HCT116 (cell line): ENCODE measurements around the gene ERBIN. TPM values are rescaled to one million over a fixed set of nuclear protein-coding genes. Genes with fewer than 3 reads are reported as not detected.

Experiments
- ATAC-seq: fragments of 200-7000 bp; cut with Tn5 transposase; 2 replicates; pipeline ENCODE4 v1.9.1; 2020; ENCODE audit warnings: mild to moderate bottlenecking, moderate library complexity
- BruUV-seq: library from RNA; stranded (reverse); fragments of 400-500 nt; replicated peaks from 2 replicates; lab custom pipeline; 2021; lab: Mats Ljungman, UMichigan
- CTCF ChIA-PET: fragments of 300-600 bp; sonication (Branson Sonifier 250); formaldehyde crosslinking; loops from one replicate; lab custom pipeline; 2021; ENCODE audit warnings: antibody characterized with exemption; lab: Charles Lee
- POLR2A ChIA-PET: fragments of 300-600, 350-600 bp; sonication (Branson Sonifier 250); formaldehyde crosslinking; loops from one replicate; lab custom pipeline; 2021; ENCODE audit warnings: antibody characterized with exemption; lab: Charles Lee
- RAD21 ChIA-PET, 2 experiments: fragments of 300-600 bp; sonication (Branson Sonifier 250); formaldehyde crosslinking; loops; one replicate each; lab custom pipeline; 2023; ENCODE audit warnings: low total read pairs in 2 of 2; ENCODE audit not compliant: uncharacterized antibody in 2 of 2, unreplicated experiment in 2 of 2, low non-redundant PET in 1 of 2; lab: Charles Lee
- DNase-seq: peaks from one replicate; pipeline ENCODE4 v3.0.0-alpha.2; 2010; ENCODE audit warnings: low read depth, low spot score
- H2AFZ ChIP-seq: fragments of 200-600 bp; shearing (Covaris generic), sonication (generic); 2 replicates; pipeline ENCODE4 v1.6.1; 2017; ENCODE audit warnings: low read depth, mixed run types, mixed read lengths, antibody characterized with exemption, low read length; ENCODE audit not compliant: poor library complexity, severe bottlenecking
- H3K27ac ChIP-seq: 2 replicates; pipeline ENCODE4 v1.5.1; 2012; ENCODE audit warnings: low read depth, low read length
- H3K27me3 ChIP-seq: fragments of 200-600 bp; sonication (generic); 2 replicates; pipeline ENCODE4 v1.6.1; 2016; ENCODE audit warnings: mixed run types, low read length, mixed read lengths; ENCODE audit not compliant: insufficient read depth
- H3K36me3 ChIP-seq, 2 experiments: fragments of 200-500 bp in 1 of 2; fragments of 200-600 bp in 1 of 2; sonication (Bioruptor generic) in 1 of 2; sonication (generic) in 1 of 2; 2 replicates each; pipeline versions ENCODE4 v1.5.1 to v1.6.1; 2014 to 2016; ENCODE audit warnings: low read length in 2 of 2, inconsistent platforms in 1 of 2, mixed read lengths in 1 of 2, mixed run types in 1 of 2; ENCODE audit not compliant: insufficient read depth in 2 of 2, control insufficient read depth in 1 of 2
- H3K4me1 ChIP-seq, 2 experiments: fragments of 200-600 bp in 1 of 2; sonication (generic) in 1 of 2; 2 replicates each; pipeline versions ENCODE4 v1.5.1 to v1.6.1; 2012 to 2017; ENCODE audit warnings: low read length in 2 of 2, inconsistent platforms in 1 of 2, mild to moderate bottlenecking in 1 of 2, mixed read lengths in 1 of 2, mixed run types in 1 of 2, moderate library complexity in 1 of 2; ENCODE audit not compliant: insufficient read depth in 2 of 2, control insufficient read depth in 1 of 2
- H3K4me2 ChIP-seq: fragments of 200-600 bp; sonication (generic); 2 replicates; pipeline ENCODE4 v1.6.1; 2017; ENCODE audit warnings: mixed run types, low read length, mixed read lengths
- H3K4me3 ChIP-seq, 2 experiments: fragments of 200-600 bp in 1 of 2; sonication (generic) in 1 of 2; replicated peaks in 1 of 2; 2 replicates each; pipeline ENCODE4 v1.5.1; 2011 to 2016; ENCODE audit warnings: low read length in 2 of 2, control low read depth in 1 of 2, low read depth in 1 of 2, mild to moderate bottlenecking in 1 of 2, mixed read lengths in 1 of 2, mixed run types in 1 of 2
- H3K79me2 ChIP-seq: fragments of 200-600 bp; sonication (generic); 2 replicates; pipeline ENCODE4 v1.6.1; 2017; ENCODE audit warnings: mild to moderate bottlenecking, mixed run types, low read length, moderate library complexity, mixed read lengths; ENCODE audit not compliant: insufficient read depth
- H3K9ac ChIP-seq: fragments of 200-600 bp; sonication (generic); 2 replicates; pipeline ENCODE4 v1.6.1; 2016; ENCODE audit warnings: low read length, mixed read lengths
- H3K9me2 ChIP-seq: fragments of 200-600 bp; sonication (generic), shearing (Covaris generic); 2 replicates; pipeline ENCODE4 v1.6.1; 2017; ENCODE audit warnings: mixed run types, mild to moderate bottlenecking, moderate library complexity; ENCODE audit not compliant: insufficient read depth
- H3K9me3 ChIP-seq, 2 experiments: fragments of 200-500 bp in 1 of 2; fragments of 200-600 bp in 1 of 2; sonication (Bioruptor generic) in 1 of 2; sonication (generic) in 1 of 2; 2 replicates each; pipeline ENCODE4 v1.6.1; 2014 to 2017; ENCODE audit warnings: low read length in 2 of 2, mixed read lengths in 2 of 2, inconsistent platforms in 1 of 2, low read depth in 1 of 2, mild to moderate bottlenecking in 1 of 2, mixed run types in 1 of 2, moderate library complexity in 1 of 2; ENCODE audit not compliant: control insufficient read depth in 1 of 2, insufficient read depth in 1 of 2
- H4K20me1 ChIP-seq: fragments of 200-600 bp; sonication (generic), shearing (Covaris generic); 2 replicates; pipeline ENCODE4 v1.6.1; 2017; ENCODE audit warnings: mixed run types, mild to moderate bottlenecking, moderate library complexity; ENCODE audit not compliant: insufficient read depth
- ATF3 ChIP-seq: IDR thresholded peaks from 2 replicates; pipeline ENCODE4 v1.6.1; 2012
- CBX3 ChIP-seq: IDR thresholded peaks from 2 replicates; pipeline ENCODE4 v1.6.1; 2012; ENCODE audit warnings: low read depth
- CEBPB ChIP-seq: IDR thresholded peaks from 2 replicates; pipeline ENCODE4 v1.6.1; 2012; ENCODE audit warnings: low read depth
- CTCF ChIP-seq, 3 experiments: fragments of 200-600 bp in 1 of 3; sonication (generic) in 1 of 3; IDR thresholded peaks in 2 of 3; conservative IDR thresholded peaks in 1 of 3; 2 replicates each; pipeline ENCODE4 v1.5.1; 2012 to 2017; ENCODE audit warnings: low read depth in 2 of 3, low read length in 2 of 3, antibody characterized with exemption in 1 of 3, borderline replicate concordance in 1 of 3, control low read depth in 1 of 3, mild to moderate bottlenecking in 1 of 3, mixed read lengths in 1 of 3, mixed run types in 1 of 3, moderate library complexity in 1 of 3; ENCODE audit not compliant: insufficient read depth in 1 of 3
- ELF1 ChIP-seq: IDR thresholded peaks from 2 replicates; pipeline ENCODE4 v1.6.1; 2012; ENCODE audit warnings: low read depth, borderline replicate concordance
- EZH2 ChIP-seq: fragments of 200-600 bp; sonication (generic); IDR thresholded peaks from 2 replicates; pipeline ENCODE4 v1.6.1; 2017; ENCODE audit warnings: antibody characterized with exemption, mixed run types
- FOSL1 ChIP-seq: IDR thresholded peaks from 2 replicates; pipeline ENCODE4 v1.6.1; 2012; ENCODE audit warnings: low read depth
- MAX ChIP-seq: IDR thresholded peaks from 2 replicates; pipeline ENCODE4 v1.6.1; 2012
- POLR2A ChIP-seq: IDR thresholded peaks from 2 replicates; pipeline ENCODE4 v1.7.0; 2011; ENCODE audit warnings: borderline replicate concordance; ENCODE audit not compliant: insufficient read depth, insufficient read length; ENCODE audit errors: extremely low read depth
- POLR2AphosphoS5 ChIP-seq: IDR thresholded peaks from 2 replicates; pipeline ENCODE4 v1.6.1; 2011; ENCODE audit warnings: mild to moderate bottlenecking, low read depth, low read length, moderate library complexity
- RAD21 ChIP-seq: IDR thresholded peaks from 2 replicates; pipeline ENCODE4 v1.6.1; 2012; ENCODE audit warnings: low read depth, mild to moderate bottlenecking
- SIN3A ChIP-seq: IDR thresholded peaks from 2 replicates; pipeline ENCODE4 v1.6.1; 2012; ENCODE audit warnings: low read depth
- SP1 ChIP-seq: IDR thresholded peaks from 2 replicates; pipeline ENCODE4 v1.6.1; 2012; ENCODE audit warnings: low read depth
- SRF ChIP-seq: IDR thresholded peaks from 2 replicates; pipeline ENCODE4 v1.6.1; 2012; ENCODE audit warnings: low read depth
- TCF7L2 ChIP-seq: IDR thresholded peaks from 2 replicates; pipeline ENCODE4 v1.7.0; 2011; ENCODE audit warnings: borderline replicate concordance, inconsistent platforms; ENCODE audit not compliant: insufficient read depth, insufficient read length; ENCODE audit errors: extremely low read depth
- YY1 ChIP-seq: IDR thresholded peaks from 2 replicates; pipeline ENCODE4 v1.6.1; 2011; ENCODE audit warnings: low read length, low read depth, moderate library complexity, mild to moderate bottlenecking; ENCODE audit not compliant: insufficient replicate concordance; ENCODE audit errors: extremely low read depth
- ZFX ChIP-seq: fragments of 450-650 bp; IDR thresholded peaks from 2 replicates; pipeline ENCODE4 v1.6.1; 2017
- intact Hi-C: fragments of 100-400 bp; cut with micrococcal nuclease; formaldehyde crosslinking; loops from 2 replicates; pipeline ENCODE4 v1.10.0; 2022
- total RNA-seq: library from RNA; stranded (reverse); gene quantifications from one replicate; pipeline ENCODE4 v1.2.1, GENCODE V29; 2021; ENCODE audit not compliant: unreplicated experiment
- TF ChIP-seq, protein P1 (sequence below): IDR thresholded peaks from 2 replicates; pipeline ENCODE4 v1.6.1; 2011; ENCODE audit warnings: mild to moderate bottlenecking, low read length, moderate library complexity; ENCODE audit not compliant: insufficient replicate concordance; ENCODE audit errors: extremely low read depth
- TF ChIP-seq, protein P2 (sequence below): IDR thresholded peaks from 2 replicates; pipeline ENCODE4 v1.6.1; 2012; ENCODE audit warnings: low read depth

The ERBIN gene
- total RNA-seq, 1 experiment from 2014 or later, result 57.4 TPM

DNA sequence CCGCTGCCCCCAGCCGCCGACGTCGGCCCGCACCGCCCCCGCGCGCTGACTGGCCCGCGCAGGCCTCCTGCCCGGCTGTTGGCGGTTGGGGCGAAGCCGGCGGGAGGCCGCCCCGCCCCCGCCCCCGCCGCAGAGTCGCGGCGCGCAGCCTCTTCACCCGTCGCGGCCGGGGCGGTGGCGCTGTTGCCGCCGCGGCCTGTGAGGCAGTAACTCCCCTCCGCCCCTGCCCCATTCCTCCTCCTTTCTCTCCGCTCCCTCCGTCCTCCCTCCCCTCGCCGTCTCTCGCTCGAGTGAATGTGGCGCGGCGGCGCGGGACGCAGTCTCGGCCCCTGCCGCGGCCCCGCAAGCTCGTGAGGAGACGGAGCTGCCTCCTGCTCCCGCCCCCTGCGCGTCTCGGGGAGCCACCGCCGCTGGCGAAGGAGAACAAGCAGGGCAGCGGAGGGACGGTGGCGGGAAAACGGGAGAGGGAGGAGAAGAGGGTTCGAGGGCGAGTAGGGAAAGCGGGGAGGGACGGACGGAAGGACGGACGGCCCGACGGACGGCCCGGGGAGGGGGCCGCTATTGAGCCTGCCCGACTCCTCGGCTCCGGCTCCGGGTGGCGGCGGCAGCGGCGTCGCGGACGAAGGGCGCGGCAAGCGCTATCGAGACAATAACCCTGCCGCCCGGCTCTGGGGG is 637 bp upstream of the ERBIN start:
- Histone ChIP-seq H3K4me3 (peak overlapping the region; percentile 81 to 90), H3K27me3 (no peaks in the 10 kb centered on the region), H3K79me2 (peaks cover 45% of the 10 kb centered on the region), H3K4me1 (peaks cover 15 to 49% of the 10 kb centered on the region in 2 experiments), H3K9me3 (no peaks in the 10 kb centered on the region), H3K36me3 (no peaks in the 10 kb centered on the region), H3K4me2 (peak overlapping the region; percentile 79), H3K9me2 (no peaks in the 10 kb centered on the region), H4K20me1 (peaks cover 6% of the 10 kb centered on the region; the same call in 1 of the 2 replicates), H3K9ac (peak overlapping the region; percentile 87), H3K27ac (peak overlapping the region; percentile 92), H2AFZ (no peak overlapping the region)
- intact Hi-C loops, result loop anchor here (2.0 to 5.0 kb wide), 3 partner anchors 183 to 219 kb away; partner anchors contain the start of genes NLN, SGTB and SREK1
- BruUV-seq, result no TSS peak
- POLR2A ChIA-PET, result no interaction called here
- CTCF ChIA-PET, result interaction anchor here (1.4 to 1.7 kb wide), 2 partner anchors 11 to 114 kb away, joined by 3 read pairs; no protein-coding TSS in a partner anchor
- DNase-seq (peak; percentile 47), ATAC-seq (peak; percentile 85)
- RAD21 ChIA-PET, result no interaction called here
- TF ChIP-seq ZFX (peak; percentile 82), RAD21 (peak; percentile 31; the same call in 1 of the 2 replicates), ATF3 (no peak), POLR2A (peak; percentile 51), FOSL1 (no peak), CEBPB (no peak), SIN3A (peak; percentile 63; the same call in 1 of the 2 replicates), MAX (peak; percentile 60), SP1 (no peak), CTCF (IDR thresholded peaks at IDR 0.05 in 2 of 3, conservative IDR thresholded peaks at IDR 0.05 in 1 of 3; ENCODE audit: borderline replicate concordance in 1 of 3, insufficient read depth in 1 of 3, low read depth in 2 of 3, low read length in 2 of 3) (peak in 2 of 3 experiments; percentile 26 to 27; a peak in 3 of 6 replicates), EZH2 (no peak), TCF7L2 (no peak), CBX3 (peak; percentile 65; the same call in 1 of the 2 replicates), YY1 (peak; percentile 30), ELF1 (no peak), POLR2AphosphoS5 (peak; percentile 95), SRF (no peak)
- TF ChIP-seq, protein P1, sequence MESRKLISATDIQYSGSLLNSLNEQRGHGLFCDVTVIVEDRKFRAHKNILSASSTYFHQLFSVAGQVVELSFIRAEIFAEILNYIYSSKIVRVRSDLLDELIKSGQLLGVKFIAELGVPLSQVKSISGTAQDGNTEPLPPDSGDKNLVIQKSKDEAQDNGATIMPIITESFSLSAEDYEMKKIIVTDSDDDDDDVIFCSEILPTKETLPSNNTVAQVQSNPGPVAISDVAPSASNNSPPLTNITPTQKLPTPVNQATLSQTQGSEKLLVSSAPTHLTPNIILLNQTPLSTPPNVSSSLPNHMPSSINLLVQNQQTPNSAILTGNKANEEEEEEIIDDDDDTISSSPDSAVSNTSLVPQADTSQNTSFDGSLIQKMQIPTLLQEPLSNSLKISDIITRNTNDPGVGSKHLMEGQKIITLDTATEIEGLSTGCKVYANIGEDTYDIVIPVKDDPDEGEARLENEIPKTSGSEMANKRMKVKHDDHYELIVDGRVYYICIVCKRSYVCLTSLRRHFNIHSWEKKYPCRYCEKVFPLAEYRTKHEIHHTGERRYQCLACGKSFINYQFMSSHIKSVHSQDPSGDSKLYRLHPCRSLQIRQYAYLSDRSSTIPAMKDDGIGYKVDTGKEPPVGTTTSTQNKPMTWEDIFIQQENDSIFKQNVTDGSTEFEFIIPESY, result no peak
- TF ChIP-seq, protein P2, sequence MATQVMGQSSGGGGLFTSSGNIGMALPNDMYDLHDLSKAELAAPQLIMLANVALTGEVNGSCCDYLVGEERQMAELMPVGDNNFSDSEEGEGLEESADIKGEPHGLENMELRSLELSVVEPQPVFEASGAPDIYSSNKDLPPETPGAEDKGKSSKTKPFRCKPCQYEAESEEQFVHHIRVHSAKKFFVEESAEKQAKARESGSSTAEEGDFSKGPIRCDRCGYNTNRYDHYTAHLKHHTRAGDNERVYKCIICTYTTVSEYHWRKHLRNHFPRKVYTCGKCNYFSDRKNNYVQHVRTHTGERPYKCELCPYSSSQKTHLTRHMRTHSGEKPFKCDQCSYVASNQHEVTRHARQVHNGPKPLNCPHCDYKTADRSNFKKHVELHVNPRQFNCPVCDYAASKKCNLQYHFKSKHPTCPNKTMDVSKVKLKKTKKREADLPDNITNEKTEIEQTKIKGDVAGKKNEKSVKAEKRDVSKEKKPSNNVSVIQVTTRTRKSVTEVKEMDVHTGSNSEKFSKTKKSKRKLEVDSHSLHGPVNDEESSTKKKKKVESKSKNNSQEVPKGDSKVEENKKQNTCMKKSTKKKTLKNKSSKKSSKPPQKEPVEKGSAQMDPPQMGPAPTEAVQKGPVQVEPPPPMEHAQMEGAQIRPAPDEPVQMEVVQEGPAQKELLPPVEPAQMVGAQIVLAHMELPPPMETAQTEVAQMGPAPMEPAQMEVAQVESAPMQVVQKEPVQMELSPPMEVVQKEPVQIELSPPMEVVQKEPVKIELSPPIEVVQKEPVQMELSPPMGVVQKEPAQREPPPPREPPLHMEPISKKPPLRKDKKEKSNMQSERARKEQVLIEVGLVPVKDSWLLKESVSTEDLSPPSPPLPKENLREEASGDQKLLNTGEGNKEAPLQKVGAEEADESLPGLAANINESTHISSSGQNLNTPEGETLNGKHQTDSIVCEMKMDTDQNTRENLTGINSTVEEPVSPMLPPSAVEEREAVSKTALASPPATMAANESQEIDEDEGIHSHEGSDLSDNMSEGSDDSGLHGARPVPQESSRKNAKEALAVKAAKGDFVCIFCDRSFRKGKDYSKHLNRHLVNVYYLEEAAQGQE, result no peak
